HG02763 (cell line): Measurements from ENCODE around the gene NANOG.
"Not testable (repeated sequence)": the region's sequence is repeated elsewhere in the genome, so short reads cannot be mapped to it uniquely, and the experiment has no call there.

Experiments
- ATAC-seq: cut with Tn5 transposase; IDR thresholded peaks from one replicate; pipeline ENCODE4 v1.9.1; 2021; ENCODE audit warnings: mild to moderate bottlenecking, moderate library complexity; ENCODE audit not compliant: unreplicated experiment

The NANOG gene

GRCh38 chr12:7798750-7799308, 9.6 kb downstream of the NANOG start:
- not testable (repeated sequence) for ATAC-seq

GRCh38 chr12:7801460-7801859, 12.3 kb downstream of the NANOG start:
- ATAC-seq, result no peak

DNA sequence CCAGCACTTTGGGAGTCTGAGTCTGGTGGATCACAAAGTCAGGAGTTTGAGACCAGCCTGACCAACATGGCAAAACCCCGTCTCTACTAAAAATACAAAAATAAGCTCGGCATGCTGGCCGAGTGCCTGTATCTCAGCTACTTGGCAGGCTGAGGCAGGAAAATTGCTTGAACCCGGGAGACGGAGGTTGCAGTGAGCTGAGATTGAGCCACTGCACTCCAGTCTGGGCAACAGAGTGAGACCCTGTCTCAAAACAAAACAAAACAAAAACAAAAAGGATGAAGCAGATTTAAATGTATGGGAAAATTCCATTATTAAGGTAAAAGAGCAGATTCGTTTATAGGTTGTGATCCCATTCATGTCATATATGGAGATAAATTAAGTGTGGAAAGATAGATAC, 17.1 kb downstream of the NANOG start:
- ATAC-seq, result not testable (repeated sequence)

DNA sequence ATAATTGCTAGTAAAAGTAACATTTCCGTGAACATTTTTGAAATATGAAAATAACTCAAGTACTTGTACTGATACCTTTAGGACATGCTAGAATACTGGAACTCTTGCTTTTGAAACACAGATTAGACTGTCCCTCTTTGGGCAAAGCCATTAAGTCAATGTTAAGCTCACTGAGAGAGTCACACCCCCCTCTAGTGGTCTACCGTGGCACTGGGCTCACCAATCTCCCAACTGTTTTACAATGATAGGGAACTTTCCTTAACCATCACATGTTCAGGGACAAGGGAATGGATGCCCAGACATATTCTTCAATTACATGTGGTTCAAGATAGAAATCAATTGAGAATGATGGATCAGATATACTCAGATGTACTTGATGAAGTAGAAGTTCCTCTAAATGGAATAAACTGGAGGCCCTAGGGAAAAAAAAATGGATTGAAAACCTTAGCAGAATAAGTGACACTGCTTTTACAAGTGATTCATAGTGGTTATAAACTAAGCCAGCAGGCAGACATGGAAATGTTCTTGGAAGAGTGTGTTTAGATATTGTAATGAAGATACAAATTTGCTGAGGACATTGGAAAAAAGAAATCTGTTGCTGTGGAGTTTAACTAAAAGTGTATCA, 17.8 kb downstream of the NANOG start:
- no peak for ATAC-seq

- not testable (repeated sequence) for ATAC-seq
Measured at GRCh38 chr12:7825754-7826153, 36.6 kb downstream of the NANOG start.

DNA sequence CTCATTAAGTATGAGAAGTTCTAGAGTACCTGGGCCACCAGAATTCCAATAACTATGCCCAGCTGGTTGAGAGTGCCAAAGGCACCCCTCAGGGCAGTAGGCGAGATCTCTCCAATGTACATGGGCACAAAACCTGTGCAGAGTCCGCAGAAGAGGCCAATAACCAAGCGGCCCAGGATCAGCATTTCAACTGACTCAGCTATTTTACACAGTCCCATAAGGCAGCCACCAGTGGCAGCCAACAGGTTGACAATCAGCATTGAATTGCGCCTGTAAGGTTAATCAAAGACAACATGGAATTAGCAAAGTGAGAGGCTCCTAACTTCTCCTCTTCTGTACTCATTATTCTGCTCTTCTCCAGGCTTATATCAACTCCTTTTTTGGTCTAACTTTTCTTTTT, 40.5 kb downstream of the NANOG start:
- ATAC-seq, result not testable (repeated sequence)

DNA sequence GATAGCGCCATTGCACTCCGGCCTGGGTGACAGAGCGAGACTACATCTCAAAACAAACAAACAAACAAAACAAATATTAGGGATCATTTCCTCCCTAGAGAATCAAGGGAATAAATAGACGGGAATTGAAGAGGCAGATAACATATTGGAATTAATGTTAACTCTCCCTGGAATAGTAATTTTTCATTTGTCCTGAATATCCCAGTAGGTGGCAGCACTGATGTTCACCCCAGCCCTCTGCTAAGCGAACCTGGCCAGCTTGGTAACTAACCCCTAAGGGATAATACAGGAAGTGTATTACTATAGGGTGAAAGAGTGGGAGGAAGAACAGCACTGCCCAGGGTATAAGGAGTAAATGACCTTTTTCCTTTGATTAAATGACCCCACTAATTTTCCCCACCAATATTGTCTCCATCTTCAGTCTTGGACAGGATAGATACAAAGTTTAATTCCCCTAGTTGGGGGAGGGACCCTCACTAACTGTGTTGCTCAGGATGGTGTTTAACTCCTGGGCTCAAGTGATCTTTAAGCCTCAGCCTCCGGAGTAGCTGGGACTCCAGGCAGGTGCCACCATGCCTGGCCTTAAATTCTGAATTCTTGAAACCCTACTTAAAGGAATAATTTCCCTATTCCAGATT, 43.0 kb downstream of the NANOG start:
- ATAC-seq, result no peak

DNA sequence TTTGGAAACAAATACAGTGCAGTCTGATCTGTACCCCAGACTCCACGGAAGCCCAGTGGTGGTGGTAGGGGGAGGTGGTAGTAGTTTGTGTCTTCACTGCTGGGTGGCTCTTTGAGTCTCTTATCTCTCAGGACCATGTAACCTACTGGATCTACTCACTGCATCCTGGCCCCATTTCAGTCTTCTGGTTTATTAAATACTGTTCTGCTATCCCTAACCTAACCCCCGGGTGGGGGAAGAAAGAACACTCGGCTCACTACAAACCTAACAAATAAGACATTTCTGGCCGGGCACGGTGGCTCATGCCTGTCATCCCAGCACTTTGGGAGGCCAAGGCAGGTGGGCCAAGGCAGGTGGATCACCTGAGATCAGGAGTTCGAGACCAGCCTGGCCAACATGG, 44.0 kb downstream of the NANOG start:
- not testable (repeated sequence) for ATAC-seq

- no peak for ATAC-seq
Measured at GRCh38 chr12:7833831-7834230, 44.6 kb downstream of the NANOG start.

- ATAC-seq, result no peak
Measured at GRCh38 chr12:7834701-7835100, 45.5 kb downstream of the NANOG start.

DNA sequence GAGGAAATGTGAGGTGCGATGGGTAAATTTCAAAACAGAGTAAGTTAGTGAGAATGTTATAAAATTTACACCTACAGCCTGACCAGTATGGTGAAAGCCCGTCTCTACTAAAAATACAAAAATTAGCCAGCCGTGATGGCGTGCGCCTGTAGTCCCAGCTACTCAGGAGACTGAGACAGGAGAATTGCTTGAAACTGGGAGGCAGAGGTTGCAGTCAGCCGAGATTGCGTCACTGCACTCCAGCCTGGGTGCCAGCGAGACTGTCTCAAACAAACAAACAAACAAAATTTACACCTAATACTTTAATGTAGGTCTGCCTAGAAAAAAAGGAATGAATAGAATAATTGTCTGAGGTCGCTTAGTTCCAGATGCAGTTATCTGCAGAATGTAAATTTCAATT, 45.9 kb downstream of the NANOG start:
- no peak for ATAC-seq

DNA sequence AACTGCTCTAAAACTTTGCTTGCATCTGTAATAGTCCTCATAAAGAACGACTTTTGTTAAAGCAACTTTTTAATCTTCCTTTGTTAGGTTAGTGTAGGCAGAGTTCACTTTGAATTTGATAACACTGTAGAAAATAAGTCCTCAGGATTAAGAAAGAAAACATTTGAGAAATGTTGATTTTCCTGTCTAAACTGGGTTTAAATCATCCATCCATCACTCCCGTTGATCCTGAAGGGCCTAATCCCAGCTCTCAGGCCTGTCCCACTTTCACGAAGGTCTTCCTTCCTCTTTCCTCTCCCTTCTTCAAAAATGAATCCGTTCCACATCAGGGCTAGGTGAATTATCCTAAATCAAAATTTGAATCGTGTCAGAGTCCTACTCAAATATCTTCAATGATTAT, 46.6 kb downstream of the NANOG start:
- no peak for ATAC-seq

- no peak for ATAC-seq
Measured at GRCh38 chr12:7837366-7837765, 48.2 kb downstream of the NANOG start.

DNA sequence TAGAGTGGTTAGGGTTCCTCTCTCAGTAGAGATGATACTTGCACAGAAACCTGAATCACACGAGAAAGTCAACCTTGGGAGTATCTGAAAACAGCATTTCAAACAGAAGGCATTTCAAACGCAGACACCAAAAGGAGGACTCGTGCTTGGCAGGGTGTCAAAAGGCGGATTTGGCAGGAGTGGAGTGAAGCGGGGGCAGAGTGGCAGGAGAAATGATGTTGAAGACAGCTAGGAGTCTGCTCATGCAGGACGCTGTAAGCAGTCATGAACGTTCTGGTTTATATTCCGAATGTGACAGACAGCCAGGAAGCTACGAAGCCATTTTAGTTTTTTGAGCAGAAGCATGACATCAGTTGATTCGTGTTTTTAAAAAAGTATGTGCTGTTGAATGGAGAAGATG, 50.0 kb downstream of the NANOG start:
- ATAC-seq, result not testable (repeated sequence)

- ATAC-seq, result not testable (repeated sequence)
Measured at GRCh38 chr12:7839848-7840247, 50.6 kb downstream of the NANOG start.

DNA sequence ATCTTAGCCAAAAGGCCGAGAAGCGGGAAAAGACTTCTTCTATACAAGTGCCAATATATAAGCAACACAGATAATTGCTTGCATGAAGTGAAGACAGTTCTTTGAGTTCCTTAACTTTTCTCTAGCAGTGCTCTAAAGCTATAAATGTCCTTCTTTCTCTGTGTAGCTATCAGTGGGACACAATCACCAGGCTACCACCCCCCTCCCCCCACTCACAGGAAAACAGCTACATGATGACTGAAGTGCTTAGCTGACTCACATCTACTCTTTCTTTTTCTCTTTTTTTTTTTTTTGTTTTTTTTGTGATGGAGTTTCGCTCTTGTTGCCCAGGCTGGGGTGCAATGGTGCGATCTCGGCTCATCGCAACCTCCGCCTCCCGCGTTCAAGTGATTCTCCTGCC, 53.2 kb downstream of the NANOG start:
- not testable (repeated sequence) for ATAC-seq

DNA sequence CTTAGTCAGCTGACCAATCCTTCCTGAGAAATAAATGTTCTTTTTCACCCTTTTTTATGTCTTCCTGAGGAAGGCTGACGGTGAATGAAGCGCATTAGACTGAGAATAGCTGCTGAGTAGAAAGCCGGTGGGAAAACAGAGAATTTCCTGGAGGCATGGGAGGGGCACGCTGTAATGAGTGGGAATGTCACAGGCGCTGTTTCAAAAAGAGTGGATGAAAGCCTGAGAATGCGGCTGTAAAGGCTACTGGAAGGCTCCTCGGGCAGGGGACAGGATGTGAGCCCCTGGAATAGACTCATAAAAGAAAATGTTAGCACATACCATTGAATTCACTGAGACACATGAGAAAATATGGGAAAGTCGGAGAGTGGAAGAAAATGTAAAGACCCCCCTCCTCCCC, 53.9 kb downstream of the NANOG start:
- ATAC-seq, result not testable (repeated sequence)

- ATAC-seq, result not testable (repeated sequence)
Measured at GRCh38 chr12:7843583-7843982, 54.4 kb downstream of the NANOG start.

DNA sequence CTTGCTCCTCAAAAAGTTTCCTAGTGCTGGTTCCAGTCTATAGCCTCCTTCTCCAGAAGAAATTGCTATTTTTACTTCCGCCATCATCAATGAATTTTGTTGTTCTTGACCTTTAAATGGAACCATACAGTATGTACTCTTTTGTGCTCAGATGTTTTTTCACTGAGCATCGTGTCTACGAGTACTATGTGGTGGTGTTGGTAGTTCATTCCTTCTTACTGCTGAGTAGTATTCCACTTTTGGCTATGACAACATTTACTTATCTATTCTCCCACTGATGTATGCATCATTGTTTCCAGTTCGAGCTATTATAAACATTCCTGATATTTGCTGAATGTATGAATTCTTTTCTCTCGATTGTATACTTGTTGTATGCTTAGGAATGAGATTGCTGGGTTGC, 54.9 kb downstream of the NANOG start:
- ATAC-seq, result no peak

DNA sequence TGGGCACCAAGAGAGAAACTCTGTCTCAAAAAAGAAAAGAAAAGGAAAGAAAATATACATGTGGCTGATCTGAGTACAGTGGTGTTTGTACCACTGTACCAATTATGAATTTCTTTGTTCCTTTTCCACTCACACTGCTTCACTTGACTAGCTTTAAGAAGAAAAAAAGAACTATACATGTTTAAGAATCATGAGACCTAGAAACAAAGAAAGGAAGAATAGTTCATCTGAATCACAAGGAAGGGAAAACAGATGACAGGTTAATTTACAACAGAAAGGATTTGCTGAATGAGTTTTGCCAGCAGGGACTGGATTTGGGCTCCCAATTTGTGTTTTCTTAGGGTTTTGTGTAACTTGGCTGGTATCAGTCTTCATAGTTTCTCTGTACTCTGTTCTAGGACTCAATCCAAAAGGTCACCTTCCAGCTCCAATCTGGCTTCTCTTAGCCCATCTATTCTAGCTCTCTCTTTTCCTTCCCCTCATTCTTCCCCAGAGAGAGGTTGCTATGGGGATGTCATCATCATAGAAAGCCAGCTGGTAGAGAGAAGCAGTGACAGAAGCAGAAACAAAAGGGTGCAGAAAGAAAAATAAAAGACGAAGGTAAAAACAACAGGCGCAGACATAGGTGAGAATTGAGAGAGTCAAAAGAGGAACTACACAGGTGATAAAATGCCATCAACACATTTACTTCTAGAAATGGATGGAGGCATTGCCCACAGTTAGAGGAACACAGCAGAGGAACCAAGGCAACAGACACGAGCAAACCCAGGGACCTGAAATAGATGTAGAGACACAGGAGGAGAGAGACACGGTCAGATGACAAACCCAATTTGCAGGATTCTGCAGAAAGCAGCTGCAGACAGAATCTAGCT, 58.3 kb downstream of the NANOG start:
- not testable (repeated sequence) for ATAC-seq

GRCh38 chr12:7848098-7848422, 58.9 kb downstream of the NANOG start:
- ATAC-seq, result not testable (repeated sequence)
